GM19240 (cell line): ENCODE results near the gene FGR.
A peak's percentile ranks its signal among the peaks of the same experiment; 100 is the strongest.

Source experiments
- DNase-seq: peaks from one replicate; pipeline ENCODE4 v3.0.0; 2011; ENCODE audit warnings: low spot score; ENCODE audit not compliant: insufficient read length

Gene FGR

DNA sequence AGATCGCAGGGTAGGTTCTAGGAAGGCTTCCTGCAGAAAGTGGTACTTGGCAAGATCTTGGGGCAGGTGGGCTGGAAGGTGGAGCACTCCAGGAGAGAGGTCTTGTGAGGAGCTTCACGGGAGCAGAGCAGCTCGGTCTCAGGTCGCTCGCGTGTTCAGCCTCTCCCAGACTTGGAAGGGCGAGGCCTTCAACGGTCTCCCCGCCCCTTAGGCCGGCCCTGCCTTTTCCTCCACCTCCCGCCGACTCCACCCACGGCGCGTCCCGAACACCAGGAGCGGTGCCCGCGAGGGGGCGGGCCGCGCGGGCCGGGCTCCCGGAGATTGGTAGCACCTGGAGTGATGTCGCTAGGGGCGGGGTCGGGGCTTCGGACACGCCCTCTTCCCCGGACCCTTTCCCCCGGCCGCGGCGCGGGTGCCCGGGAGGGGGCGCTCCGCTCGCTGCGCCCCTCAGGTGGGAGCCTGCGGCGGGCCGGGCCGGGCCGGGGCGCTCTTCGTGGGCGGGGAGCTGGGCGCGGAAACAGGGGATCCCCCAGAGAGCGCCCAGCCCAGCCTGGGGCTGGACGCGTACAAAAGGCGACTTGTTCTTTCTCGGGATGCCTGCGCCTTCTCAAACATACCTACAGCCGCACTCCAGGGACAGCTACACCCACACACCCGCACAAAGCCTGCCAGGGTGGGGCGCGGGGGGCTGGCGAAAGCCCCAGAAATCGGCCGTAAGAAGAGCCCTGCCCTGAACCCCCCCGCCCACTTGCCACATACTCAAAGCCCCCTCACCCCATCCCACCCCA is 66.5 kb downstream of the FGR start:
- DNase-seq = peak; percentile 98

DNA sequence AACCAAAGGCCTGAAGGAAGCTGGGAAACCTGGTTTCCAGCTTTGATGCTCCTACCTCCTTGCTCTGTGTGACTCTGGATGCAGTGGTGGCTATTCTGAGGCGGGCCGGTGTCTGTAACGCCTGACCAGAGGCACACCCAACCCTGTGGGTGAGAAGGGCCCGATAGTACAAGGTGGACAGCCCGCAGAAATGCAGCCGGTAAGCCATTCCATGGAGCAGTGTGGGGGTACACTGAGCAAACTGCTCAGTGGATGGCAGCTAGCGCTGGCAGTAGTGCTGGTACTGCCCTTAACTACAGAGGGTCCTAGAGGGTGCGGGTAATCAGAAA is 67.0 kb downstream of the FGR start:
- DNase-seq = no peak

DNA sequence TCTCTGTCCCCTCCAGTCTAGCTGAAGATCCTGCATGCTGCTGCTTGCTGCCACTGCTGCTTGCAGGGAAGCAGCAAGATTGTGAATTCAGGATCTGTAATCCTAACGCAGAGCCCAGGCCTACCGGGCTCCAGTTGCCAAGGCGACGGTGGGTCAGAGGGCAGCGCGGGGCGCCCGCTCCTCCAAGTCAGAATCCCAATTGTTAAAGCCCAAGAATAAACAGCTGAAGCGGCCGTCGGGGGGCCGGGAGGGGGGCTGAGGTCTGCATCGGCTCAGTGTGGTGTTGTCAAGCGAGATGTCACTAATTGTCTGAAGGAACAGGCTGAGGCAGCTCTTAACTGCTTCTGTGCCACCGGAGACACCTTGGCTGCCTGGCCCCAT is 67.8 kb downstream of the FGR start:
- DNase-seq = no peak

DNA sequence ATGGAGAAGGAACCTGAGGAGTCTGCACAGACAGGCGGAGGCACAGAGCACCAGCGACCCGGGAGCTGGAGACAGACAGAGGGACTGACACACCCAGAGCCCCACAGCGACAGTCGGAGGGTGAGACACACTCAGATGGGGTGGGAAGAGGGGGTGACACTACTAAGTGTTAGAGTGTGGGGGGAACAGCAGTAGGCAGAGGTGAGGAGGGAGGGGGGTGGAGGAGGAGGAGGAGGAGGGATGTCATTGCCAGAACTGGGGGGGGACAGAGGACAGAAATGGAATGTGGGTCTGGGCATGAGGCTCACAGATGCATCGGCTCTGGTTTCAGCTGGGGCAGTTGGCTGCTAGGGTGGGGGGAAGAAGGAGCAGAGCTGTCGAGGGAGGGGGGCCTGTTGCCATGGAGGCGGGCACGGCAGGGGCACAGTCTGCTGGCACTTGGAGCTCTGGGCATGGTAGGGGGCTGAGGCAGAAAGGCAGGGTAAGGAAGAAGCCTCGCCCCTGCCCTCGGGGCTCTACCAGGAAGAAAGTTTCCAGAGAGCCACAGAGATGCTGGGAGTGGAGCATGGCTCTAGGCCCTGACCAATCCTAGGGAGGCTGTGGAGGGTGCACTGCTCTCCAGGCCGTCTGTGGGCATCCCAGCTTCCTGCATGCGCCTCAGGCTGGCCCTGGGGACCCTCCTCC is 68.4 kb downstream of the FGR start:
- DNase-seq = no peak

DNA sequence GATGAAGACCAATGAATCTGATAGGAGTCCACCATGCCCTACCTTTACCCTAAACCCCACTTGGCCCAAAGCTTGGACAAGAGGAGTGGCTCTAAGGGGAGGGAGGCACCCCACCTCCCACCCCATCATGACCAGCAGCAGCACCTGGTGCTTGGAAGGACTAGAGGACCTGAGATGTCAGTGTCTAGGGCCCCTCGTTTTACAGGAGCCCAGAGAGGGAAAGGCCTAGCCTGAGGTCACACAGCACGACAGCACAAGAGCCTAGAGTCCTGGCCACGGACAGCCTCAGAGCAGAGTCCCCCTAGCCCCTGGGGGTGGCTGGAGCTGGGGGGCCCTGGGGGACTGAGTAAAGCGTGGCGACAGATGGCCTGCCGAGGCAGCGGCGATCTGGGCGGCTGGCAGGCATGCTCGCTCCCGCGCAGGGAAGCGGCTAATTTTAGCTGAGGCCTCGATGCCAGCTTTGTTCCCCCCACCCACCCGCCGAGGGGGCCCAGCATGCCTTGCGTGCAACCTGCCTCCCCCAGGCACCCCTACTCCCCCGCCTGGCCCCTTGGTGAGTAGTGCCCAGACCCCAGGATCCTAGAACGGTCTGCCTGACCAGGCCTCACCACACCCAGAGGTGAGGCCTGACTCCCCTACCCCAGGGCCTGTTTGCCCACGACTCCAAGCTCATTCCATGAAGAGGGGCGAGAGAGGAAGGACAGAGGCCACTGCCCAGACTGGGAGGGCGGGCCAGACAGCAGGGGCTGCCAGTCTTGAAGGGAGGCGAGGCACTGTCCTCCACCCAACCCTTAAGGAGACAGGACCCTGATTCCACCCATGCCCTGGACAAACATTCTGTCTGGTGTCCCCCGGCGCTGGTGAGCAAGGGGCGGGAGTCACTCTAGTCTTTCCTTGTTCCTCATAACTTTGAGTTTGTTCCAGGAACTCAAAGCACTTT is 70.0 kb downstream of the FGR start:
- DNase-seq = no peak

DNA sequence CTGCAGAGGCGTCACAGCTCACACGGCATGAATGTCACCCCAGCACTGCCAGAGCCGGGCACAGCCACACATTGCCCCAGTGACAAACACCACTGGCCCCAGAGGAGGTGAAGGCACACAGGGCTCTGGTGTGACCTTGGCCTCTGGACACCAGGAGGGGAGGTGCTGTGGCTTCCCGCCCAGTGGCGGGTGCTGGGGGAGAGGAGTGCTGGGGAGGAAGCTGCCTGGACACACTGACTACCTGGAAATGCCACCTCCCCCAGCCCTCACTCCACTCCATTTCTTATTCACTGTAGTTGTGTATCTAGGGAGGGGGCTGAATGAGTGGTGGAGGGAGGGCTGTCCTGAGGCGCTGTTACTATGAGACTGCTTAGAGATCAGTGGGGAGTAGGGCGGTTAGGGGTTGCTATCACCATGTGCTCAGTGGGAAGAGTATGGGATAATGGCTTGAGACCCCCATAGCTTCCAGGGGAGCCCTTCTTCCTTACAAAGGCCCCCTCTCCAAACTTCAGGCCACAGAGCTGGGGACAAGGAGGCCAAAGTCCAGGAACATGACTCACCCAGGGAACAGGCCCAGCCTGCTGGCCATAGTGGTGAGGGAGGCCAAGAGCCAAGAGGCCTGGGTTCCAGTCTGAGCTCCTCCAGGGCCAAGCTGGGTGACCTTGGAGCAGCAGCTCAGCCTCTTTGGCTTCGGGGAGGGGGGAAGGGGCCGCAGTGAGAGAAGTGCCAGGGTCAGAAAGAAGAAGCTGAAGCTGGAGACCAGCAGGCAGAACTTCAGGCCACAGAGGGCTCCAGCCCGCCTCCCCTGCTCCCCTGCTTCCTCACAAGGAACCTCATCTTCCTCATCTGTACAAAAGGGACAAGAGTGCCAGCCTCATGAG is 71.2 kb downstream of the FGR start:
- DNase-seq = no peak

DNA sequence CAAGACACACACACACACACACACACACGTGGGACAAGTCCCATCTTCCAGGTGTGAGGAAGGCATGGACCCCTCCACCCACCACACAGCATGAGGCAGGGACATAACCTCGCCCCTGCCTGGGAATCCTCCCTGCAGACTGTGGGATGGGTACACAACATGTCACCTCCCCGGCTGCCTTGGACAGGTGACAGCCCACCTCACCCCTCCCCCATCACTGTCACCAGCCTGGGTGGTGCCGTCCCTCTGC is 71.7 kb downstream of the FGR start:
- DNase-seq = no peak

DNA sequence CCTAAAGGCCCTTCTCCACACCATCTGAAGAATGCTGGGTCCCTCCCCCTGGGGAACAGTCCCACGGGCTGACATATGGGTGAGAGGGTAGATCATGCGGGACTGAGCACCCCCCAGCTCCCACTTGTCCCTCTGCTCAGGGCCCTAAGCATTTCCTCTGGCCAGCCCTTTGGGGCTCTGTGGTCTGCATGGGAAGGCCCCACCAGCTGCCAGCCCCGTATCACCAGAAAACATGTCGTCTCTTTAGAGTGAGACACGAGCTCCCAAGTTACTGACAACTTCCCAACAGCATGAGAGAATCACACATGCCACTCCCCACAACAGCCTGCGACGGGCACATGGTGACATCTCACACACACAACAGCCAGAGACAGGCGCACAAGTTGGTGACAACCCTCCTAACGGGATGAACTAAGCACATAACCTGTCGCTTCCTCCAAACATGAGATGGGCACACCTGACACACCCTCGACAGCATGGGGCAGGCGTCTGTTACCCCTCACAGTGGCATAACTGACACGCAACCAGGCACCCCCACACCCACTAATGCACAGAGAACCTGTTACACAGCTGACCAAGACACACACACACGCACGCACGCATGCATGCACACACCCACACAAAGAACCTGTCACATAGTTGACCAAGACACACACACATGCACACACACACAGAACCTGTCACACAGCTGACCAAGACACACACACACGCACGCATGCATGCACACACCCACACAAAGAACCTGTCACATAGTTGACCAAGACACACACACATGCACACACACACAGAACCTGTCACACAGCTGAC is 72.2 kb downstream of the FGR start:
- DNase-seq = no peak
